DND-41 (cell line): ENCODE measurements around the gene PCNX2.
"Not testable (repeated sequence)": the region's sequence is repeated elsewhere in the genome, so short reads cannot be mapped to it uniquely, and the experiment has no call there.

Experiments
- ATAC-seq: fragments of 200-7000 bp; cut with Tn5 transposase; 3 replicates; pipeline ENCODE4 v1.9.1; 2021; ENCODE audit warnings: low read depth; ENCODE audit not compliant: insufficient read depth
- DNase-seq: peaks from one replicate; pipeline ENCODE4 v3.0.0-alpha.2; 2020
- H2AFZ ChIP-seq: 2 replicates; pipeline ENCODE4 v1.6.0; 2012; ENCODE audit warnings: low read depth, low read length
- H3K27ac ChIP-seq: 2 replicates; pipeline ENCODE4 v1.5.1; 2012; ENCODE audit warnings: low read length, inconsistent platforms
- H3K27me3 ChIP-seq: fragments of 200-600 bp; sonication (generic); 2 replicates; pipeline ENCODE4 v1.6.0; 2012; ENCODE audit warnings: low read length, mild to moderate bottlenecking, inconsistent platforms; ENCODE audit not compliant: insufficient read depth, poor library complexity
- H3K36me3 ChIP-seq: 2 replicates; pipeline ENCODE4 v1.5.1; 2012; ENCODE audit warnings: low read length, inconsistent platforms; ENCODE audit not compliant: insufficient read depth
- H3K4me1 ChIP-seq: 2 replicates; pipeline ENCODE4 v1.5.1; 2012; ENCODE audit warnings: mild to moderate bottlenecking, low read length; ENCODE audit not compliant: insufficient read depth
- H3K4me2 ChIP-seq: 2 replicates; pipeline ENCODE4 v1.6.0; 2012; ENCODE audit warnings: mild to moderate bottlenecking, moderate library complexity, low read length, inconsistent platforms; ENCODE audit not compliant: insufficient read depth
- H3K4me3 ChIP-seq, 2 experiments: fragments of 200-600 bp in 1 of 2; shearing (Covaris generic) in 1 of 2; 2 replicates each; pipeline ENCODE4 v1.5.1; 2012 to 2016; ENCODE audit warnings: inconsistent platforms in 2 of 2, low read length in 2 of 2, mild to moderate bottlenecking in 2 of 2, low read depth in 1 of 2, moderate library complexity in 1 of 2
- H3K79me2 ChIP-seq: 2 replicates; pipeline ENCODE4 v1.6.0; 2012; ENCODE audit warnings: low read length, inconsistent platforms; ENCODE audit not compliant: insufficient read depth
- H3K9ac ChIP-seq: 2 replicates; pipeline ENCODE4 v1.6.0; 2012; ENCODE audit warnings: low read depth, mild to moderate bottlenecking, inconsistent platforms, low read length, moderate library complexity
- H3K9me3 ChIP-seq: 2 replicates; pipeline ENCODE4 v1.5.1; 2012; ENCODE audit warnings: low read length, moderate library complexity, mild to moderate bottlenecking, inconsistent platforms; ENCODE audit not compliant: insufficient read depth, severe bottlenecking
- H4K20me1 ChIP-seq: 2 replicates; pipeline ENCODE4 v1.6.0; 2012; ENCODE audit warnings: low read length; ENCODE audit not compliant: insufficient read depth
- CTCF ChIP-seq: IDR thresholded peaks from 2 replicates; pipeline ENCODE4 v1.5.1; 2012; ENCODE audit warnings: borderline replicate concordance, low read length, moderate library complexity, mild to moderate bottlenecking; ENCODE audit not compliant: poor library complexity, severe bottlenecking; ENCODE audit errors: extremely low read depth
- EZH2 ChIP-seq: IDR thresholded peaks from 3 replicates; pipeline ENCODE4 v1.6.1; 2012; ENCODE audit warnings: borderline replicate concordance, low read depth, mild to moderate bottlenecking, moderate library complexity, low read length, inconsistent platforms; ENCODE audit not compliant: severe bottlenecking

Gene PCNX2

GRCh38 chr1:233005703-233006102 lies 289.8 kb downstream of the PCNX2 start:
- H3K27me3 ChIP-seq: no peaks in the 10 kb centered on the region
- no peaks in the 10 kb centered on the region for H3K79me2 ChIP-seq
- H3K4me2 ChIP-seq: no peak overlapping the region
- H3K9ac ChIP-seq: no peak overlapping the region
- no peak for ATAC-seq
- H3K4me1 ChIP-seq: peaks cover 8% of the 10 kb centered on the region; the same call in 1 of the 2 replicates
- no peaks in the 10 kb centered on the region for H4K20me1 ChIP-seq
- no peak overlapping the region for H3K4me3 ChIP-seq
- no peak overlapping the region for H2AFZ ChIP-seq
- H3K9me3 ChIP-seq: no peaks in the 10 kb centered on the region
- TF ChIP-seq CTCF (no peak), EZH2 (no peak)
- DNase-seq: no peak
- no peaks in the 10 kb centered on the region for H3K36me3 ChIP-seq
- H3K27ac ChIP-seq: no peak overlapping the region

- ATAC-seq (no peak), DNase-seq (no peak)
- H3K4me1 ChIP-seq: peaks cover 4% of the 10 kb centered on the region; the same call in 1 of the 2 replicates
- TF ChIP-seq EZH2 (no peak), CTCF (no peak)
- H3K9me3 ChIP-seq: no peaks in the 10 kb centered on the region
- H3K27me3 ChIP-seq: no peaks in the 10 kb centered on the region
- no peak overlapping the region for H3K4me2 ChIP-seq
- H2AFZ ChIP-seq: no peak overlapping the region
- no peaks in the 10 kb centered on the region for H4K20me1 ChIP-seq
- H3K4me3 ChIP-seq: no peak overlapping the region
- H3K36me3 ChIP-seq: peaks cover 4% of the 10 kb centered on the region
- no peak overlapping the region for H3K27ac ChIP-seq
- H3K79me2 ChIP-seq: no peaks in the 10 kb centered on the region
- no peak overlapping the region for H3K9ac ChIP-seq
Observed at GRCh38 chr1:233005156-233005555, 290.4 kb downstream of the PCNX2 start.

GRCh38 chr1:233004451-233004850 lies 291.1 kb downstream of the PCNX2 start:
- no peaks in the 10 kb centered on the region for H3K9me3 ChIP-seq
- no peaks in the 10 kb centered on the region for H4K20me1 ChIP-seq
- DNase-seq (no peak), ATAC-seq (no peak)
- no peak overlapping the region for H3K4me2 ChIP-seq
- H3K36me3 ChIP-seq: peaks cover 11% of the 10 kb centered on the region
- H3K79me2 ChIP-seq: no peaks in the 10 kb centered on the region
- no peak overlapping the region for H3K4me3 ChIP-seq
- no peak overlapping the region for H3K27ac ChIP-seq
- H2AFZ ChIP-seq: no peak overlapping the region
- no peaks in the 10 kb centered on the region for H3K4me1 ChIP-seq
- no peaks in the 10 kb centered on the region for H3K27me3 ChIP-seq
- H3K9ac ChIP-seq: no peak overlapping the region
- no peak for TF ChIP-seq CTCF

GRCh38 chr1:233003638-233004037 lies 291.9 kb downstream of the PCNX2 start:
- H3K4me1 ChIP-seq, H3K27me3 ChIP-seq, H3K9ac ChIP-seq, H3K9me3 ChIP-seq, H4K20me1 ChIP-seq, H3K4me3 ChIP-seq, H3K4me2 ChIP-seq, H3K27ac ChIP-seq, H3K79me2 ChIP-seq, H2AFZ ChIP-seq, DNase-seq, ATAC-seq: not testable (repeated sequence)
- H3K36me3 ChIP-seq: peaks cover 15% of the 10 kb centered on the region
